HG02623 (cell line): ENCODE results near the gene GPC5.

Experiments
- ATAC-seq: cut with Tn5 transposase; IDR thresholded peaks from one replicate; pipeline ENCODE4 v1.9.1; 2021; ENCODE audit warnings: moderate library complexity; ENCODE audit not compliant: unreplicated experiment

The GPC5 gene

DNA sequence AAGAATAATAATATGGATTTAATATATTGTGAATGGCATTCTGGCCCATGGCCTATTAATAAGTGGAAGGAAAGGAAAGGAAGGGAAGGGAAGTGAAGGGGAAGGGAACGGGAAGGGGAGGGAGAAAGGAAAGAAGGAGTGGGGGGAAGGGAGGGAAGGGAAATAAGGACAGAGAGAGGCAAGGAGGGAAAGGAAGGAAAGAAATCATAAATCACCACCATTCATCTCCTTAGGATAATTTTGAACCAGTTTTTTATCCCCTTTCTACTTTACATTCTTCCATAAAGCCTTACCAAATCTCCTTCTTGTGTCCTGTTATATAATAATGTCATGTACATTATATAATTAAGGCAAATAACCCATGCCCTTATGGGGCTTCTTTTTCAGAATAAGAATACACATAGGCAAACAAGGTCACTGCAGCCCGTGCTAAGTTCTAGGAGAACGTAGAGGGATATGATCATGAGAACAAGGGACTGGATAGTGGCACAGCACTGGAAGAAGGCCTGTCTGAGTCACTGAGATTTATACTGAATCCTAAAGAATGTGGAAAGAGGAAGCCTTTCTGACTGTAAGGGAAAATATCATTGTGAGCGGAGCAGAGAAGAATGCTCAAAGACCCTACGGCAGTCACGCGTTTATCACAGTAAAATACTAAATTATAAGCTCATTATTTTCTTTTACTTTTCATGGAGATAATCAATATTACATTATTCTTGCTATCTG is 1383.7 kb downstream of the GPC5 start:
- no peak for ATAC-seq

DNA sequence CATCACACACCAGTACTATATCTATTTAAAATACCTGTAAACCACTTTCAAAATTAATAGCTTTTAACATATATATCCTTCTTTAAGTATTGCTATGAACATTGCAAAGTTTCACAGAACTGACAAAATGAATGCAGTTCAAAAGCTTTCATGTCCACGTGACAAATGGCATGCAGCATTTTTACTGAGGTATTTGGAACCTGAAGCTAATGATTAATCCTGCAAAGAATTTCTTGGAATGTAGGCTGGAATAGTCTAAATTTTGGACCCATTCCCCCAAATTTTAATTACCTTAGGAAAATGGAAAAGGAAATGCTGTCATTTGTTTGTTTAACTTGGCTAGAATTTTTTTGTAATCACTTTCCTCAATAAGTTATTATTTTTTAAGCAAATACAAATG is 1404.4 kb downstream of the GPC5 start:
- no peak for ATAC-seq

DNA sequence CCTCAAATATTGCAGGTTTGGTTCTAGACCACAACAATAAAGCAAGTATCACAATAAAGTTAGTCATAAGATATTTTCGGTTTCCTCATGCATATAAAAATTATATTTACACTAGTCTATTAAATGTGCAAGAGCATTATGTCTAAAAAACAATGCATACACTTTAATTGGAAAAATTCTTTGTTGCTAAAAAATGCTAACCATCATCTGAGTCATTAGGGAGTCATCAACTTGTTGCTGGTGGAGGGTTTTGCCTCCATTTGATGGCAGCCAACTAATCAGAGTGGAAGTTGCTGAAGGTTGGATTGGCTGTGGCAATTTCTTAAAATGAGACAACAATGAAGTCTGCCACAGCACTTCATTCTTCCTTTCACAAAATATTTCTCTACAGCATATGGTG is 1405.9 kb downstream of the GPC5 start:
- ATAC-seq = no peak

DNA sequence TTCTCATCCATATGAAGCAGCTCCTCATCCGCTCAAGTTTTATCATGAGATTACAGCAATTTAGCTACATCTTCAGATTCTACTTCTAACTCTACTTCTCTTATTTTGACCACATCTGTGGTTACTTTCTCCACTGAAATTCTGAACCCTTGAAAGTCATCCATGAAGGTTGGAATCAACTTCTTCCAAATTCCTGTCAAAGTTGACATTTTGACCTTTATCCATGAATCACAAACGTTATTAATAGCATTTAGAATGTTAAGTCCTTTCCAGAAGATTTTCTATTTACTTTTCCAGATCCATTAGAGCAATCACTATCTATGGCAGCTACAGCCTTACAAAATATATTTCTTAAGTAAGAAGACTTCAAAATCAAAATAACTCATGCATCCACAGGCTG is 1406.5 kb downstream of the GPC5 start:
- no peak for ATAC-seq

DNA sequence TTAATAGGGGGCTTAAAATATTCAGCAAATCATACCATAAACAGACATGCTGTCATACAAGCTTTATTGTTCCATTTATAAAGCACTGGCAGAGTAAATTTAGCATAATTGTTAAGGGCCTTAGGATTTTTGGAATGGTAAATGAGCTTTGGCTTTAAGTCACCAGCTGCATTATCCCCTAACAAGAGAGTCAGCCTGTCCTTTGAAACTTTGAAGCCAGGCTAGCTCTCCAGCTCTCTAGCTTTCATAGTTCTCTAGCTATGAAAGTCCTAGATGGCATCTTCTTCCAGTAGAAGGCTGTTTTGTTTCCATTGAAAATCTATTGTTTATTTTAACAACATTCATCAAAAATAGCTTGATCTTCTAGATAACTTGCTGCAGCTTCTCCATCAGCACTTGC is 1407.3 kb downstream of the GPC5 start:
- no peak for ATAC-seq

DNA sequence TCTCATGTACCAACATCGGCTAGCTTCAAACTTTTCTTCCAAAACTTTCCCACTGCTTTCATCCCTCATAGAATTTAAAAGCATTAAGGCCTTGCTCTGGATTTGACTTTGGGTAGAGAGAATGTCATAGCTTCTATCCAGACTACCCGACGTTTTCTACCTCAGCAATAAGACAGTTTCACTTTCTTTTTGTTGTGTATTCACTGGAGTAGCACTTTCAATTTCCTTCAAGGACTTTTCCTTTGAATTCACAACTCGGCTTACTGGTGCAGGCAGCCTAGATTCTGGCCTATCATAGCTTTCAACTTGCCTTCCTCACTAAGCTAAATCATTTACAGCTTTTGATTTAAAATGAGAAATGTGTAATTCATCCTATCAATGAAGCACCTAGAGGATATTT is 1407.8 kb downstream of the GPC5 start:
- ATAC-seq = peak; percentile 51

DNA sequence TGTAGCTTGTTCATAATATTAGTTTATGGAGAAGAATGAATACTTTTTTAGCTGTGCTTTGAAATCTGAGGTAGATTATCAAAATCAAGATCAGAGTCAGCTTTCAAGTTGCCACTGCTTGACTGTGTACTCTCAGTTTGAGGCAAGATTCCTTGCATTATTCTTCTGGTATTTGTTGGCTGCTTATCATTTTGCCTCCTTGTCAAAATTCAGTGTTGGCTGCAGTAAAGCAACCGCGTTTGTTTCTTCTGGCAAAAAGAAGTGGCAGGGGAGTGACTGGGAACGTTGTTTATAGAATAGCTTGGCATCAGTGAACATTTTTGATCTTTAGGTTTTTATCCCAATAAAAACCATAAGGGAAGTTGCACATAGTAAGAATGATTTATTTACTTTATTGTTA is 1408.9 kb downstream of the GPC5 start:
- no peak for ATAC-seq

DNA sequence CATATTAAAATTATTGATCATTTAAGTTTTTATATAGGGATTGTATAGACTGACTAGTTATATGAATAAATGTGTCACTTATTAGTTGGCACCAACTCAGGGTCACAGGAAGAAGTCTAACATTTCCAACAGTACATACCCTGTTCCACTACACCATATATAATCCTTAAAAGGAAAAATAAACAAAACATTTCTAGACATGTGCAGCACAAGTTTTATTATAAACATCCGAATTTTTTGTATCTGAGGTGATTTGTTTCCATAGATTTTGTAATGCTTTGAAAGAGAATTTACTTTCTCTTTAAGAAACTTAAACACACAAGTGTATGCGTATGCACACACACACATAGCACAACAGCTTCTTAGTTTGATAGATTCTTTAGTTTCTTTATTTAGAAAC is 1409.5 kb downstream of the GPC5 start:
- ATAC-seq = no peak

DNA sequence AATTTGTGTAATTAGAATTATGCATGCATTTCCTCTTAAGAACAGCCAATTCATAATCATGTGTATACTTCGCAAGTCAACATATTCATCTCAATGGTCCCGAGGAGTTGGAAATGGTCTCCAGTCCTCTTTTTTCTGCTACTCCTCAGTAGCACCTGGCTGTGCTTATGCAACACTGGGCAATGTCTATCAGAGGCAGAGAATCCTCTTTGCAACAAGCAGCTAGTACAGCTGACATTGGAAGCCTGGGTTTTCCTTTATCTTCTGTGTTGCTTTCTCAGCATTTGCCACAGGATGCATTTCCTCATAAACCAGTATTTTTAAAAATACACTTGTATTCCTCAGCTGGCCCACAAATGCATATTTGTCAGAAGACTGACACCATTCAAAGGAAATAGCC is 1422.9 kb downstream of the GPC5 start:
- no peak for ATAC-seq

DNA sequence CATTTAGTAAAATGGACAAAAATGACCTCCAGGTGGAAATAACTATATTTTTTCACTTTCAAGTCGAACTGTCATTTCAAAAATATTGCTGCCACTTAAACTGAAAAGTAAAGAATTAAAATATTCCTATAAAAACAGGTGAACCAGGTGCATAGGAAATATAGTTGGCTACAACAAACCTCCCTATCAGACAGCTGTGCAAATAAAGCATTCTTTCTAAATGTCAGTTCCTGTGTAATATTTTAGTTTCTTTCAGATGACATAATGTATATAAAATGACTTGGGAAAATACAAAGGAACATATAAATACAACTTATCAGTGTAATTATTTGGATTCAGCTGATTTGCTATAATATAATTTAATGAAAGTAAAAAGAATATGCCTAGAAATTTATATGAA is 1424.6 kb downstream of the GPC5 start:
- ATAC-seq = no peak

DNA sequence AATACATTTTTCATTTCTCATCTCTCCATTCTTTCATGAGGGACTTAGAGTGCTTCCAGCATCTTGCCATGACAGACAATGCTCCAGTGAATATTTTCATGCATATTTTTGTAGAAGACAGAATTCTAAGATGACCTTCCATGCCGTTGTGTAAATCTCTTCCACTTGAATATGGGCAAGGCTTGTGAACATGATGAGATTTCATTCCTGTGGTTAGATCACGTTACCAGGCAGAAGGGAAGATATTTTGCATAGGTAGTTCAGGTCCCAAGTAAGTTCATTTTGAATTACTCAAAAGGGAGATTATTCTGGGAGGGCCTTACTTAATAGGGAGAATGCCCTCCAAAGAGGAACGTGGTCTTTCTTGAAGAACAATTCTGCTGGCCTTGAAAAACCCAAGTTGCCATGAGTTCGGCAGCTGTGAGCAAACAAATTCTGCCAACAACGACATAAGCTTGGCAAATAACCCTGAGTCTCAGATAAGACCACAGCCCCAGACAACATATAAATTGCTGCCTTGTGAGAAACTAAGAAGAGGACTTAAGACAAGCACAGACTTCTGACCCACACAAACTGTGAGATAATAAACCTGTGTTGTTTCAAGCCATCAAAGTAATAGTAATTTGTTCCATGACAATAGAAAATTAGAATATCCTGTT is 1427.6 kb downstream of the GPC5 start:
- ATAC-seq = no peak

DNA sequence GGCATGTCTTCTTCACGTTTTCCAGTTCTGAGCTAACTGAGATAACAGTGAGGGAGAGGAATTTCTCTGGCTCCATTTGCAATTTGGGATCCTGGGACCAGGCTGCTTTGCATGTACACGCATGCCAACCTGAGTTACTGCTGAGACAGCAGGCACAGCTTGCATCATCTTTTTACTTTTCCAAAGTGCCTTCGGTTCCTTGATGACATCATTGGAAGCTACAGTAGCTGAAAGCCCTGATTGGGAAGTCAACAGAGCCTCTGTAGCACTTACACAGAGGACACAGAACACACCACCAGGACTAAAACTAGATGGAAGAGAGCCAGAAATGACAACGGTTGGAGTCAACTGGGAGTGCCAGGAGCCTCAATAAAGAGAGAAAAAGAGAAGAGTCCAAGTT is 1429.1 kb downstream of the GPC5 start:
- no peak for ATAC-seq

DNA sequence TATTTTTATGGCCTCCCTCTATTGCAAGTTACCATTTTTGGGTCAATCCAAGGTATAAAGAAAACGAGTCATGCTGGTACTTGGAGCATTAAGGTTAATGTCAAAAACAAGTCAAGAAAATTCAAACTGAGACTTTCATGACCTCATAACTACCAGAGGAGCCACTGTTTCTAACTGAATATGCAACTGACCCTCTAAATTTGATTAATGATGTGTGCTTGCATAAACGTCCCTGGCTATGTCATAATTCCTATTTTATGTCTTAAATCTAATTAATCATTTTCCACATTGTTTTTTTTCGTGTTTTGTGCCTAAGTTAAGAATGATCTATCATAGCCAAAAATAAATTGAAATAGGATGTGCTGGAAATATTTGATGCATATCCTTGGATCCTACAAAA is 1431.5 kb downstream of the GPC5 start:
- ATAC-seq = no peak

DNA sequence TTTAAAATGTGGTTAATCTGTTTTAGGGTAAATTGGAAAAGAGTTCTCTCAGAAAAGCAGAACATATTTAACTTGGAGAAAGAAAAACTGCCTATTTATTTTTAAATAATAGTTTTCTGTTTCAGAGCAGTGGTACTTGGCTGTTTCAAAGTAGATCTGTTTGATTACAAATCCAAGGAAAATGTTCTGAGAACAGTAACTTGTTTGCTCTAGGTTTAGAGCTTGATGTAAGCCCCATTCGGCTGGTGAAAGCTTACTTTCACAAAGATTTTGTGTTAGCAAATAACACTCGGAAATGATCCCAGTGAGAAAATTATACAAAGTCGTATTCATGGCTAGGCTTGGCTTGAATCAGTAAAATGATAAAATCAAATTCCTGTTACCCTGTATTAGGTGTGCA is 1432.4 kb downstream of the GPC5 start:
- ATAC-seq = no peak

DNA sequence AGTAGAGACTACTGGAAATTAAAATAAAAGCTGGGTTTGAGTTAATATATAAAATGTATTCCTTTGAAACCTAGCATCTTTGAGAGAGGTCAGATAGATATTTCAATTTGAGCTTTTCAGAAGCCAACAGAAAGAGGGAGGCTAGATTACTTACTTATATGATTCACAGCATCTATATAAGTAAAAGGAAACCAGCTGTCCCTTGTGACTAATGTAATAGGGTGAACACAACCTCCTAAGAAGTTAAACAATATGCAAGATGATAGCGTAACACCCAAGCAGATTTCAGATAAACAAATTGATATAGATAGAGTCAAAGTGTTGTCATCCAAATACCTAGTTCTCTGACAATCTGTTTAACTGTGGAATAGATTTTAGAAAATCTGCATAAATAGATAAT is 1434.7 kb downstream of the GPC5 start:
- no peak for ATAC-seq

DNA sequence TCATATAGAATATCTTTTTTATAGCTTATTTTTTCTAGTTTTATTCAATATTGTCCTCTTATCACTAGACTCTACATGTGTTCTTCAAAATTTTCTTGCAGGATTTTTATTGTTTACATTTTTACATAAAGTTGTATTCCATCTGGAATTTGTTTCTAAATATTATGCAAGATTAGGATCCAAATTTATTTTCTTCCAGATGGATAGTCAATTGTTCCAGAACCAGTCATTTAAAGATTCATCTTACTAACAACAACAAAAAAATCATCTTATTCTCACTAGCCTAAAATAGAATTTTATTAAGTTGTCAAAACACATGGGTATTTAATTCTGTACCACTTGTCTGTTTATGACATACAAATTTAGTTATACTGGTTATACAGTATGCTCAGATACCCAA is 1437.8 kb downstream of the GPC5 start:
- no peak for ATAC-seq

DNA sequence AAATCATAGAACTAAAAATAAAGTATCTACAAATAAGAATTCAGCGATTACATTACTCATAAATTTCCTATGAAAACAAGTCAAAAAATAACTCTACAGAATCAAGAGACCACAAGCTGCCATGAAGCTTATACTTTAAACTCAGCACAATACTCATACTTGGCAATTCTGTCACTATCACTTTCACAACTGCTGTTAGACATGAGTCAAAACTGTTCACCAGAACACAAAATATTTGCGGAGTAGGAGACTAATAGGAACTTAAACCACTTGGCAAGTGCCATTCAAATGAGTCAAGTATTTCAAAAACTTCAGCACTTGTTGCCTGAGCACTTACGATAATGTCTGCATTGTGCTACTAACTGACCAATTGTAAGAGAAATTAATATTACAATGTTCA is 1440.4 kb downstream of the GPC5 start:
- ATAC-seq = no peak

DNA sequence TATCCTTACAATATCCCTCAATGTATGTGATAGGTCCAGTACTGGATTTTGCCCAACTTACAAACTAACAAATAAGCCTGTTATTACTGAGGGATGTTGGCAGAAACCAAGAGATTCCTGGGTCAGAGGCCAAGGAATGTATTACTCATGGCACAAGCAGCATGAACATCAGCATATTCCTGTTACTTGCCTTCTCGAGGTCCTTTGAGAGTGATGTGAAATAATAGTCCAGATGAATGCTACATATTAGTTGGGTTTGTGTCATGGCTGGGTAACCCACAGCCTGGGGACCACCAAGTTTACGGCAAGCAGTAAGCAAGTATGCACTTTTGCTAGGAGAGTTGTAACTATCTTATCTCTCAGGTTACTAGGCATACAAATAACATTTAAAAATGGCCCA is 1443.7 kb downstream of the GPC5 start:
- ATAC-seq = no peak

DNA sequence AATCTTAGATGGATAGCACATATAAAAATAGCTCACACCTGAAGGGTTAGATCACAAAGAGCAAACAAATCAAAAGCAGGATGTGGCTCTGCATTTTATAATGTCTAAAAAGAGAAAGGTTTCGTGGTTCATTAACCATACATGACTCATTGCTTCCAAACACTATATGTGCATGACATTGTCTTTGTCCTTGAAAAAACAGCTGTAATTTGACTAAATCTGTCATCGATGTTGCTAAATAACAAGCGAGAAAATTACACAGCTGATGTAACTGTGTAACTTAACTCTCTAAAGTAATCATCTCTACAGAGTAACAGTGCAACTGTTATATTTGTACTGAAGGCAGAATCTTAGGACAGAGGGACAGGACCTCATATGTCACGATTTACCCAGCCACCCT is 1445.1 kb downstream of the GPC5 start:
- no peak for ATAC-seq

DNA sequence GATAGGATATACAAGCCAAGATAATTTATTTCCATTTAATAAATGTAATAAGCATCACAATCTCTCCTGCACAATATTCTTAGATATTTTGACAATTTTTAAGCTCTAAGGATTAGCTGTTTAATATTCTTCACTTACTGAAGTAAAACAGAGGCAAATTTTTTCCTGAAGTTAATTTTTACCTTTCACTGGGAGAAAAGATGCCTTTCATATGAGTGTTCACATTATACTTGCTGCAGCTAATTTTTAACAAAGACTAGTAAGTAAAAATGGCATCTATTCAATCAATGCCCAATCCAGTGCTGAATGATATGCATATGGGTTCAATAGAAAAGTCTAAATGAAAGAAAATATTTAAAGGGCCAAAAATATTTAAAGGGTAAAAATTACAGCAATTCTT is 1451.0 kb downstream of the GPC5 start:
- ATAC-seq = no peak

DNA sequence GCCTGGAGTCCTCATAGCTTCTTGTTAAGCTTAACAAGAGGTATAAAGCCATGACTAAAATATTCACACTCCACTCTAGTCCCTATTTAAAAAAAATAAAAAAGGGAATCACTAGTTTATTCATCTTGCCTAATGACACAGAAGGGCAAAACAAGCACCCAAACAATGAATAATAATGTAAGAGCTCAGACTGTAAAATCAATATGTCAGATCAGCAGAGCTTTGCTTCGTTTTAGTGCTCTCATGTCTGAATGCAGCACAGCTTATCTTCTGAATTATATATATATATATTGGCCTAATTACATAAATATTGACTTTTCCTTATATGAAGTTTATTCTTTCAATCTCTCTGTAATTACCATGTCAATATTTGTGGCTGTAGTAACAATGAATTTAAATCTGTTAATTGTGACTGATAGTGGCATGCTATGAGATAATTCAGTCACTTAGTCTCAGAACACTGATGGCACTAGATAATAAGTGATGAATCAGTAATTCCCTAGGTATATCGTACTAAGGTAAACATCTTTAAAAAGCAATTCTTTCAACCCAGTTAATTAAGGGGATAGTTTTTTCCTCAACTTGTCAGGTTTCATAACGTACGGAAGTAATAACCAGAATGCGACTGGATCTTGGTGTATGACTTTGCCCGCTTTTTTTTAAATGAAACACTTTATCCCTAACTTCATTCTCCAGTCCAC is 1466.3 kb downstream of the GPC5 start:
- ATAC-seq = no peak

DNA sequence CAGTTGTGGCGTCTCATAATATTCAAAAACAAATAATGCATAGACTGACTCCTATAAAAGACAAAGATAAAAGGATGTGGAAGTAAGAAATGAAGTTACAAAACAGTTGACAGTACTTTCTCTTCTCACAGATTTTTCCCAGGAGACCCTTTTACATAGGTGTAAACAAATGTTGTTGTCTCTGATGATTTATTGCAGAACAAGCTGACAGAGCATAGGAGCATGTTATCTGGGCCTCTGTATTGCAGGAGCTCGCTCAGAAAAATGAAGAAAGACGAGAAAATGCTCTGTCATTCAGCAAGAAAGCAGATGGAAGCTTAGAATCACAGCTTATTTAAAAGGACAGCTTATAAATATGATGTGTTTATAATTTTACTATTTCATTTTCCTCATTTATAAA is 1474.6 kb downstream of the GPC5 start:
- no peak for ATAC-seq
